ENCODE results near the gene IL21R. TPM values are rescaled to one million over a fixed set of nuclear protein-coding genes. Genes with fewer than 3 reads are reported as not detected.
A peak's percentile ranks its signal among the peaks of the same experiment; 100 is the strongest.

The IL21R gene
- total RNA-seq, 1 donor = 10.1 TPM

DNA sequence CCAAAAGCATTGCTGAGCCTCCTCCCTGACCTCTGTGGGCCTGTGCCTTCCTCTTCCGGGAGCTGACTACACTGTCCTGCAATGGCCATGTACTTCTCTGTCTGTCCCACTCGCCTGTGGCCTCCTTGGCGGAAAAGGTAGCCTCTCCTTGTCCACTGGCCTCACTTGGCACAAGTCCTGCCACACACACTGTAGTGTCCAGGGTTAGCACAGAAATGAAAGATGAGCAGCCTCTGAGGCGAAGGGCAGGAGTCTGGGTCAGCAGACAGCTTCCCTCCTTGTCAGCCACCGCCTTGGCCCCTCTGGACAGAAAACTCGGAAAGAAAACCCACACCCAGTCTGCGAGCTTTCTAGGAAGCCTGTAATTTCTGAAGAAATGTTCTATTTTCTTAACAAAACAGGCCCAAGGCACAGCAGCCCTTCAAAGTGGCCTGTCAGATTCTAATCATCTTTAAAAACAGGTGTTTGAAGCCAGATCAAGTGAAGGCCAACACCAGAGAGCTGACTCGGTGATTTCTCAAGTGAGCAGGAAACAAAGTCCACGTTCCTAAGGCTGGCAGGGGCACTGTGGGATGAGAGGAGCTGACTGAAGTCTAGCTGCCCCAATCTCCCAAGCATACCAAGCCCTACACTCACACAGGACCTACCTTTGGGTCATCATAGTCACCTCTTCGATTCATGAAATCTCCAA, 80.6 kb downstream of the IL21R start:
- Histone ChIP-seq H3K9me3 (ENCODE audit: low read depth, low read length) (no peaks in the 10 kb centered on the region), H2AFZ (ENCODE audit: low read length) (no peak overlapping the region), H3K27ac (ENCODE audit: low read depth, low read length) (no peak overlapping the region), H4K20me1 (ENCODE audit: insufficient read depth, low read length) (no peaks in the 10 kb centered on the region), H3K4me3 (ENCODE audit: insufficient read depth, low read length) (no peak overlapping the region), H3K27me3 (ENCODE audit: insufficient read depth, low read length) (no peaks in the 10 kb centered on the region), H3K4me2 (ENCODE audit: insufficient read depth, low read length) (no peak overlapping the region), H3K36me3 (ENCODE audit: insufficient read depth, low read length) (peaks cover 95% of the 10 kb centered on the region), H3K79me2 (ENCODE audit: insufficient read depth, low read length) (no peaks in the 10 kb centered on the region), H3K4me1 (ENCODE audit: insufficient read depth, low read length) (no peaks in the 10 kb centered on the region)
- TF ChIP-seq, protein P1, sequence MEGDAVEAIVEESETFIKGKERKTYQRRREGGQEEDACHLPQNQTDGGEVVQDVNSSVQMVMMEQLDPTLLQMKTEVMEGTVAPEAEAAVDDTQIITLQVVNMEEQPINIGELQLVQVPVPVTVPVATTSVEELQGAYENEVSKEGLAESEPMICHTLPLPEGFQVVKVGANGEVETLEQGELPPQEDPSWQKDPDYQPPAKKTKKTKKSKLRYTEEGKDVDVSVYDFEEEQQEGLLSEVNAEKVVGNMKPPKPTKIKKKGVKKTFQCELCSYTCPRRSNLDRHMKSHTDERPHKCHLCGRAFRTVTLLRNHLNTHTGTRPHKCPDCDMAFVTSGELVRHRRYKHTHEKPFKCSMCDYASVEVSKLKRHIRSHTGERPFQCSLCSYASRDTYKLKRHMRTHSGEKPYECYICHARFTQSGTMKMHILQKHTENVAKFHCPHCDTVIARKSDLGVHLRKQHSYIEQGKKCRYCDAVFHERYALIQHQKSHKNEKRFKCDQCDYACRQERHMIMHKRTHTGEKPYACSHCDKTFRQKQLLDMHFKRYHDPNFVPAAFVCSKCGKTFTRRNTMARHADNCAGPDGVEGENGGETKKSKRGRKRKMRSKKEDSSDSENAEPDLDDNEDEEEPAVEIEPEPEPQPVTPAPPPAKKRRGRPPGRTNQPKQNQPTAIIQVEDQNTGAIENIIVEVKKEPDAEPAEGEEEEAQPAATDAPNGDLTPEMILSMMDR (IDR thresholded peaks at IDR 0.05; ENCODE audit: extremely low read depth, low read depth, low read length) = no peak
- DNase-seq (ENCODE audit: insufficient read length, low spot score, missing footprints) = peak; percentile 3

DNA sequence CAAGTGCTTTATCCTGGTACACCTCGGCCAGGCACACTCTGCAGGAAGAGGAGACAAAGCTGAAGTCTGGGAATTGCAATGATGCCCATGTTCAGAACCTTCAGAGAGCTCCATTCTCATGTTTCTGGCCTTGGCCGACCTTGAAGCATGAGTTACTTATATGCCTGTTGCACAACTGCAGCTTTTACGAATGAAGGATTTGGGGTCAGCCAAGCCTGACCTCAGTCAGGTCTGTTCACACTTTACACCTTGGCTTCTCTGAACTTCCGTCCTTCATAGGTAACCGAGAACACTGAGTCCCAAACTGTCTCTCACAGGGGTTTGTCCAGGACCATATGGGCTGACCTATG, 81.1 kb downstream of the IL21R start:
- peak; percentile 52 for DNase-seq (ENCODE audit: insufficient read length, low spot score, missing footprints)
- Histone ChIP-seq H3K4me3 (ENCODE audit: insufficient read depth, low read length) (no peak overlapping the region), H3K79me2 (ENCODE audit: insufficient read depth, low read length) (no peaks in the 10 kb centered on the region), H3K9me3 (ENCODE audit: low read depth, low read length) (no peaks in the 10 kb centered on the region), H4K20me1 (ENCODE audit: insufficient read depth, low read length) (no peaks in the 10 kb centered on the region), H3K4me1 (ENCODE audit: insufficient read depth, low read length) (no peaks in the 10 kb centered on the region), H3K27ac (ENCODE audit: low read depth, low read length) (no peak overlapping the region), H3K36me3 (ENCODE audit: insufficient read depth, low read length) (peaks cover 95% of the 10 kb centered on the region), H2AFZ (ENCODE audit: low read length) (no peak overlapping the region), H3K4me2 (ENCODE audit: insufficient read depth, low read length) (no peak overlapping the region), H3K27me3 (ENCODE audit: insufficient read depth, low read length) (no peaks in the 10 kb centered on the region)
- TF ChIP-seq, protein P1 (IDR thresholded peaks at IDR 0.05; ENCODE audit: extremely low read depth, low read depth, low read length) = no peak

DNA sequence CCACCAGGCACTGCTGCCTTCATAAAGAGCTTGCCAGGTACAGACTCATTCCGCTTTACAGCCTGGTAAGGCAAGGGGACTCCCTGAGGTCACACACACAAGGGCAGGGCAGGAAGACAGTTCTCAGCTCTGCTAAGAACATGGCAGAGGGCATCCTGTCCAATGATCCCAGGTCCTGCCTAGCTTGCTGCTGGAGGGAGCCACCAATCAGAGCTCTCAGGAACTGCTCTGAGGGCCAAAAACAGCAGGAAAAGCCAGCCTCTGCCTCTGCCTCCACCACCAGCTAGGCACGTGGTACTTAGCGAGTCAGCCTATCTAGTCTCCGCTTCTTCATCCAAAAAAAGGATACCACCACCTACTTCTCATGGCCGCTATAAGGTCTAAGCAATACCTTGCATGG, 81.7 kb downstream of the IL21R start:
- TF ChIP-seq, protein P1 (IDR thresholded peaks at IDR 0.05; ENCODE audit: extremely low read depth, low read depth, low read length) = no peak
- peaks cover 95% of the 10 kb centered on the region for H3K36me3 ChIP-seq (ENCODE audit: insufficient read depth, low read length)

DNA sequence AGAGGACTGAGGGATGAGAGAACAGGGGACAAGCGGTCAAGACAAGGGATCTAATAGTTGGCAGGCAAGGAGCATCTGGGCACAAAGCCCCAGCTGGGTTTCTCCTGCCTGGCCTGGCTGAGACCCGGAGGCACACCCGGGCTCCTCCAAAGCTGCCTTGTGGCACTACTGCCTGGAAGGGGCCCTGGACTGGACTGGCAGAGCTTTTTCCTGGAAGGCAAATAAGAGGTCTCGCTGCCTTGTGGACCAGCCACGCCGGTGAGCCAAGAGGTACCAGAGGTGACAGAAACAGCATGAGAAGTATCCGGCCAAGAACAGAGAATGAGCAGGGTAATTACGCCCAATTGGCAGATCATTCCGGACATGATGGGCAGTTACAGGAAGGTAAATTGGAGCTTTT, 83.2 kb downstream of the IL21R start:
- no peaks in the 10 kb centered on the region for H3K27me3 ChIP-seq (ENCODE audit: insufficient read depth, low read length)
- DNase-seq (ENCODE audit: insufficient read length, low spot score, missing footprints) = no peak
- no peaks in the 10 kb centered on the region for H3K9me3 ChIP-seq (ENCODE audit: low read depth, low read length)
- peaks cover 98% of the 10 kb centered on the region for H3K36me3 ChIP-seq (ENCODE audit: insufficient read depth, low read length)
- no peak overlapping the region for H2AFZ ChIP-seq (ENCODE audit: low read length)
- no peaks in the 10 kb centered on the region for H4K20me1 ChIP-seq (ENCODE audit: insufficient read depth, low read length)
- no peak overlapping the region for H3K27ac ChIP-seq (ENCODE audit: low read depth, low read length)
- no peaks in the 10 kb centered on the region for H3K4me1 ChIP-seq (ENCODE audit: insufficient read depth, low read length)
- no peak overlapping the region for H3K4me3 ChIP-seq (ENCODE audit: insufficient read depth, low read length)
- no peak overlapping the region for H3K4me2 ChIP-seq (ENCODE audit: insufficient read depth, low read length)
- no peaks in the 10 kb centered on the region for H3K79me2 ChIP-seq (ENCODE audit: insufficient read depth, low read length)
- TF ChIP-seq, protein P1 (IDR thresholded peaks at IDR 0.05; ENCODE audit: extremely low read depth, low read depth, low read length) = no peak

More for the DNA sequence above, 81.7 kb downstream of the IL21R start:
- Histone ChIP-seq H3K4me2 (ENCODE audit: insufficient read depth, low read length) (no peak overlapping the region), H3K27ac (ENCODE audit: low read depth, low read length) (no peak overlapping the region), H3K27me3 (ENCODE audit: insufficient read depth, low read length) (no peaks in the 10 kb centered on the region), H3K4me3 (ENCODE audit: insufficient read depth, low read length) (no peak overlapping the region), H3K4me1 (ENCODE audit: insufficient read depth, low read length) (no peaks in the 10 kb centered on the region), H3K9me3 (ENCODE audit: low read depth, low read length) (no peaks in the 10 kb centered on the region), H2AFZ (ENCODE audit: low read length) (no peak overlapping the region), H4K20me1 (ENCODE audit: insufficient read depth, low read length) (no peaks in the 10 kb centered on the region), H3K79me2 (ENCODE audit: insufficient read depth, low read length) (no peaks in the 10 kb centered on the region)
- peak; percentile 75 for DNase-seq (ENCODE audit: insufficient read length, low spot score, missing footprints)
